Measurements from ENCODE around the gene TRA2A. TPM values are rescaled to one million over a fixed set of nuclear protein-coding genes. Genes with fewer than 3 reads are reported as not detected.
"Not testable (repeated sequence)": the region's sequence is repeated elsewhere in the genome, so short reads cannot be mapped to it uniquely, and the experiment has no call there.

The TRA2A gene
- total RNA-seq, 1 donor from 2014 or later = 33.7 TPM

- no peak for DNase-seq
Measured at GRCh38 chr7:23494009-23494408, 37.8 kb downstream of the TRA2A start.

- DNase-seq = no peak
Measured at GRCh38 chr7:23491502-23491901, 40.3 kb downstream of the TRA2A start.

GRCh38 chr7:23490357-23491135, 41.2 kb downstream of the TRA2A start:
- peak; percentile 46 for DNase-seq

GRCh38 chr7:23488714-23489113, 43.1 kb downstream of the TRA2A start:
- DNase-seq = not testable (repeated sequence)

GRCh38 chr7:23487670-23488069, 44.1 kb downstream of the TRA2A start:
- DNase-seq = no peak

GRCh38 chr7:23486002-23486773, 45.6 kb downstream of the TRA2A start:
- no peak for DNase-seq

GRCh38 chr7:23482686-23483085, 49.1 kb downstream of the TRA2A start:
- DNase-seq = no peak

- DNase-seq = no peak
Measured at GRCh38 chr7:23477962-23478866, 53.6 kb downstream of the TRA2A start.

GRCh38 chr7:23477157-23477499, 54.7 kb downstream of the TRA2A start:
- no peak for DNase-seq

- DNase-seq = no peak
Measured at GRCh38 chr7:23476286-23477156, 55.3 kb downstream of the TRA2A start.

- no peak for DNase-seq
Measured at GRCh38 chr7:23475576-23475839, 56.3 kb downstream of the TRA2A start.

GRCh38 chr7:23474829-23475575, 56.8 kb downstream of the TRA2A start:
- peak; percentile 33 for DNase-seq

GRCh38 chr7:23474094-23474828, 57.5 kb downstream of the TRA2A start:
- DNase-seq = peak; percentile 97

GRCh38 chr7:23473844-23474093, 58.0 kb downstream of the TRA2A start:
- DNase-seq = no peak

- DNase-seq = peak; percentile 16
Measured at GRCh38 chr7:23472956-23473843, 58.6 kb downstream of the TRA2A start.

- DNase-seq = no peak
Measured at GRCh38 chr7:23472556-23472955, 59.2 kb downstream of the TRA2A start.

- no peak for DNase-seq
Measured at GRCh38 chr7:23472046-23472445, 59.7 kb downstream of the TRA2A start.

GRCh38 chr7:23471106-23471859, 60.5 kb downstream of the TRA2A start:
- DNase-seq = peak; percentile 80
